IMR-90 (cell line): Measurements from ENCODE around the gene DCAKD. TPM values are rescaled to one million over a fixed set of nuclear protein-coding genes. Genes with fewer than 3 reads are reported as not detected.

ENCODE experiments used
- ATAC-seq: fragments of 200-7000 bp; cut with Tn5 transposase; 2 replicates; pipeline ENCODE4 v1.9.1; 2020; ENCODE audit warnings: low read depth, mild to moderate bottlenecking, moderate library complexity
- BruUV-seq: library from RNA; stranded (reverse); fragments of 400-500 nt; replicated peaks from 2 replicates; lab custom pipeline; 2021; lab: Mats Ljungman, UMichigan
- CTCF ChIA-PET: fragments of 300-600 bp; formaldehyde crosslinking; extraction: SDS; loops from one replicate; lab custom pipeline; 2021; ENCODE audit warnings: antibody characterized with exemption; lab: Yijun Ruan, JAX
- POLR2A ChIA-PET: fragments of 300-600 bp; sonication (Branson Sonifier 250); formaldehyde crosslinking; loops from one replicate; lab custom pipeline; 2022; ENCODE audit warnings: antibody characterized with exemption; ENCODE audit not compliant: unreplicated experiment; lab: Charles Lee
- DNase-seq: peaks from one replicate; pipeline ENCODE4 v3.0.0; 2013
- H2AFZ ChIP-seq: replicated peaks from 2 replicates; pipeline ENCODE3; 2013; ENCODE audit warnings: low read length, mild to moderate bottlenecking; ENCODE audit not compliant: poor library complexity
- H2AK5ac ChIP-seq: 2 replicates; pipeline ENCODE4 v1.6.1; 2013; ENCODE audit warnings: low read depth, low read length, inconsistent platforms
- H2AK9ac ChIP-seq: replicated peaks from 2 replicates; pipeline ENCODE3; 2013; ENCODE audit warnings: mild to moderate bottlenecking, low read depth, low read length, moderate library complexity; ENCODE audit not compliant: poor library complexity
- H2BK120ac ChIP-seq: 2 replicates; pipeline ENCODE4 v1.6.1; 2013; ENCODE audit warnings: low read depth, low read length, inconsistent platforms
- H2BK15ac ChIP-seq: 3 replicates; pipeline ENCODE4 v1.6.1; 2013; ENCODE audit warnings: low read depth, low read length, inconsistent platforms
- H2BK20ac ChIP-seq: 2 replicates; pipeline ENCODE4 v1.6.1; 2013; ENCODE audit warnings: low read depth, mild to moderate bottlenecking, inconsistent platforms, low read length, moderate library complexity
- H2BK5ac ChIP-seq: 2 replicates; pipeline ENCODE4 v1.6.1; 2013; ENCODE audit warnings: mild to moderate bottlenecking, low read depth, low read length, inconsistent platforms; ENCODE audit not compliant: poor library complexity, severe bottlenecking
- H3K14ac ChIP-seq: replicated peaks from 2 replicates; pipeline ENCODE4 v1.6.1; 2013; ENCODE audit warnings: low read depth, low read length, inconsistent platforms
- H3K18ac ChIP-seq: 2 replicates; pipeline ENCODE4 v1.6.1; 2013; ENCODE audit warnings: low read depth, low read length, control low read depth
- H3K23ac ChIP-seq: 2 replicates; pipeline ENCODE4 v1.6.1; 2013; ENCODE audit warnings: low read depth, low read length, inconsistent platforms
- H3K27ac ChIP-seq: 2 replicates; pipeline ENCODE4 v1.5.1; 2013; ENCODE audit warnings: mild to moderate bottlenecking, control low read depth, low read length; ENCODE audit not compliant: insufficient read depth
- H3K27me3 ChIP-seq: 2 replicates; pipeline ENCODE4 v1.6.1; 2013; ENCODE audit warnings: low read length; ENCODE audit not compliant: control insufficient read depth, insufficient read depth
- H3K36me3 ChIP-seq: 2 replicates; pipeline ENCODE4 v1.6.1; 2013; ENCODE audit warnings: low read length, mixed read lengths; ENCODE audit not compliant: control insufficient read depth, insufficient read depth
- H3K4ac ChIP-seq: 2 replicates; pipeline ENCODE4 v1.6.1; 2013; ENCODE audit warnings: low read depth, low read length, inconsistent platforms
- H3K4me1 ChIP-seq: 2 replicates; pipeline ENCODE4 v1.6.1; 2013; ENCODE audit warnings: low read length, mixed read lengths; ENCODE audit not compliant: control insufficient read depth, insufficient read depth
- H3K4me2 ChIP-seq: 2 replicates; pipeline ENCODE4 v1.6.1; 2013; ENCODE audit warnings: low read depth, mild to moderate bottlenecking, control low read depth, low read length, moderate library complexity
- H3K4me3 ChIP-seq: 2 replicates; pipeline ENCODE4 v1.5.1; 2013; ENCODE audit warnings: low read depth, mild to moderate bottlenecking, control low read depth, low read length, moderate library complexity; ENCODE audit not compliant: insufficient read depth
- H3K56ac ChIP-seq: 2 replicates; pipeline ENCODE4 v1.6.1; 2013; ENCODE audit warnings: low read length, inconsistent platforms; ENCODE audit not compliant: insufficient read depth; ENCODE audit errors: extremely low read depth
- H3K79me1 ChIP-seq, 2 experiments: 2 replicates each; pipeline ENCODE4 v1.6.1; 2013; ENCODE audit warnings: low read length in 2 of 2, inconsistent platforms in 1 of 2, low read depth in 1 of 2
- H3K9ac ChIP-seq: 2 replicates; pipeline ENCODE4 v1.6.1; 2013; ENCODE audit warnings: low read depth, low read length, control low read depth
- H3K9me1 ChIP-seq: 2 replicates; pipeline ENCODE4 v1.6.1; 2013; ENCODE audit warnings: low read length, inconsistent platforms; ENCODE audit not compliant: insufficient read depth
- H3K9me3 ChIP-seq: 2 replicates; pipeline ENCODE4 v1.6.1; 2013; ENCODE audit warnings: low read length; ENCODE audit not compliant: control insufficient read depth, insufficient read depth
- H4K20me1 ChIP-seq: 2 replicates; pipeline ENCODE4 v1.6.1; 2013; ENCODE audit warnings: low read length, inconsistent platforms; ENCODE audit not compliant: insufficient read depth
- H4K5ac ChIP-seq: 2 replicates; pipeline ENCODE4 v1.6.1; 2013; ENCODE audit warnings: mild to moderate bottlenecking, low read depth, low read length, control low read depth
- H4K8ac ChIP-seq, 2 experiments: 2 replicates each; pipeline ENCODE4 v1.6.1; 2013; ENCODE audit warnings: low read depth in 2 of 2, low read length in 2 of 2, control low read depth in 1 of 2, inconsistent platforms in 1 of 2
- H4K91ac ChIP-seq: 2 replicates; pipeline ENCODE4 v1.6.1; 2013; ENCODE audit warnings: low read depth, low read length, inconsistent platforms; ENCODE audit not compliant: insufficient read depth
- BHLHE40 ChIP-seq: fragments of 150-350 bp; IDR thresholded peaks from 2 replicates; pipeline ENCODE4 v1.6.1; 2016; ENCODE audit warnings: mild to moderate bottlenecking, low read depth, low read length
- CEBPB ChIP-seq: IDR thresholded peaks from 2 replicates; pipeline ENCODE4 v1.6.1; 2012; ENCODE audit warnings: low read depth, low read length, improper control_type of control experiment
- CHD1 ChIP-seq: IDR thresholded peaks from 2 replicates; pipeline ENCODE4 v1.6.1; 2012; ENCODE audit warnings: low read depth, low read length, improper control_type of control experiment
- CTCF ChIP-seq: conservative IDR thresholded peaks from 2 replicates; pipeline ENCODE4 v1.5.1; 2012; ENCODE audit warnings: mild to moderate bottlenecking, low read depth, low read length, improper control_type of control experiment
- FOS ChIP-seq: fragments of 150-350 bp; IDR thresholded peaks from 2 replicates; pipeline ENCODE4 v1.6.1; 2016; ENCODE audit warnings: low read depth, low read length
- MAFK ChIP-seq: IDR thresholded peaks from 2 replicates; pipeline ENCODE4 v1.6.1; 2012; ENCODE audit warnings: low read depth, low read length, improper control_type of control experiment
- MAZ ChIP-seq: IDR thresholded peaks from 2 replicates; pipeline ENCODE4 v1.6.1; 2012; ENCODE audit warnings: low read depth, mild to moderate bottlenecking, low read length, improper control_type of control experiment, moderate library complexity, borderline replicate concordance
- MXI1 ChIP-seq: IDR thresholded peaks from 2 replicates; pipeline ENCODE4 v1.6.1; 2012; ENCODE audit warnings: low read depth, mild to moderate bottlenecking, low read length, moderate library complexity, borderline replicate concordance
- NFE2L2 ChIP-seq: fragments of 150-350 bp; IDR thresholded peaks from 2 replicates; pipeline ENCODE4 v1.6.1; 2016; ENCODE audit warnings: low read depth, mild to moderate bottlenecking, low read length
- POLR2A ChIP-seq: IDR thresholded peaks from 2 replicates; pipeline ENCODE4 v1.6.1; 2012; ENCODE audit warnings: mild to moderate bottlenecking, low read depth, low read length
- RAD21 ChIP-seq: IDR thresholded peaks from 2 replicates; pipeline ENCODE4 v1.6.1; 2012; ENCODE audit warnings: low read length, improper control_type of control experiment
- RFX5 ChIP-seq: IDR thresholded peaks from 2 replicates; pipeline ENCODE4 v1.8.0; 2012; ENCODE audit warnings: low read depth, mild to moderate bottlenecking, low read length, moderate library complexity
- SMC3 ChIP-seq: fragments of 150-350 bp; IDR thresholded peaks from 2 replicates; pipeline ENCODE4 v1.6.1; 2016; ENCODE audit warnings: low read depth, mild to moderate bottlenecking, antibody characterized with exemption, low read length, moderate library complexity
- USF2 ChIP-seq: fragments of 150-350 bp; IDR thresholded peaks from 2 replicates; pipeline ENCODE4 v1.6.1; 2017; ENCODE audit warnings: mild to moderate bottlenecking, antibody characterized with exemption, low read length, low read depth
- WGBS, 2 experiments: methylation state at CpG; one replicate each; pipeline versions ENCODE4 v1.1.5 to v1.1.7; 2013; ENCODE audit warnings: missing lambda C conversion rate in 2 of 2; ENCODE audit not compliant: insufficient read length in 1 of 2; ENCODE audit errors: extremely low coverage in 2 of 2; 5-methylcytosine and 5-hydroxymethylcytosine counted together
- dilution Hi-C: fragments of 300-500 bp; cut with HindIII; formaldehyde crosslinking; loops from one replicate; pipeline ENCODE4 v1.14.3; 2018; ENCODE audit warnings: low sequenced_read_pairs; ENCODE audit not compliant: unreplicated experiment
- in situ Hi-C: fragments of 300-500 bp; cut with MboI; formaldehyde crosslinking; loops from 3 replicates; pipeline ENCODE4 v1.14.3; 2019; ENCODE audit warnings: low sequenced_read_pairs, inconsistent platforms, mixed read lengths
- intact Hi-C: fragments of 100-400 bp; cut with micrococcal nuclease; formaldehyde crosslinking; loops from 2 replicates; pipeline ENCODE4 v1.10.0; 2022
- polyA plus RNA-seq, 3 experiments: library from polyadenylated mRNA; depleted of rRNA; stranded (reverse); fragments of >200 nt; gene quantifications; 2 replicates each; pipeline ENCODE4 v1.2.3, GENCODE V29; 2012; ENCODE audit warnings: low replicate concordance in 1 of 3
- total RNA-seq: library from RNA; depleted of rRNA; stranded (reverse); fragments of >200 nt; gene quantifications from 2 replicates; pipeline ENCODE4 v1.2.3, GENCODE V29; 2012
- TF ChIP-seq, protein P1 (sequence below): fragments of 150-350 bp; IDR thresholded peaks from 2 replicates; pipeline ENCODE4 v1.6.1; 2016; ENCODE audit warnings: low read depth, mild to moderate bottlenecking, low read length, moderate library complexity, borderline replicate concordance

Gene DCAKD
- total and polyA plus RNA-seq, 2 of the 4 experiments (the other 2 are of a cell fraction): 31.3 to 47.9 TPM

DNA sequence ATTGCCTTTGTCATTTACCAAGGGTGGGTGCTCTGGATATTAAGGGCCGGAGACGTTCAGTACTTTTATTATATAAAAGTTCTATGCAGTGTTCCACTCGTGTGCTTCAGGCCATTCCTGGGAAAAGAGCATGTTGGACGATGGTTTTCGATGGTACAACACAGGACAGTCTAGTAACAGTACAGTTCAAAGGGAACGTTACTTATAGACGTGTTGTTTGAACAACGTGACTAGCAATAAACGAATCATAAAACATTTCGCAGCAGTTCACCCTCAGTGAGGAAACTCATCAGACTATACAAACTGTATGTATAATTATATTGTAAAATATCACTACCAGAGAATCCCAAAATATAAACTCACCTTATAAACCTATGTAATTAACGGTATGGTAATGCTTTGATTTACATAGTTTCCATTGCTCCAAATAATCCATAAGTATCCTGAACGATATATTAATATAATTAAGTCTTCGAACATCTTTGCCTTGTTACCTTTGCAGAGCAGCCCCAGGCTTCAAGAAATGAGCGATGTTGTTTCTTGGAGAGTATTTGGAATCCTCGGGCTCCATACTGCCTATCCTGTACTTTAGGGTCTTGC, 10.3 kb upstream of the DCAKD start:
- H2BK120ac ChIP-seq: peak overlapping the region; percentile 63
- peak overlapping the region; percentile 94 for H3K9ac ChIP-seq
- in situ Hi-C loops (no loop called here), dilution Hi-C loops (no loop called here), intact Hi-C loops (loop anchor here (2.0 kb wide), 1 partner anchor 31 kb away; no protein-coding TSS in a partner anchor)
- H3K56ac ChIP-seq: peak overlapping the region; percentile 73
- no peaks in the 10 kb centered on the region for H3K27me3 ChIP-seq
- no peak for DNase-seq
- BruUV-seq: TSS peak; percentile 75
- peak overlapping the region; percentile 63 for H2AK9ac ChIP-seq
- H4K5ac ChIP-seq: peak overlapping the region; percentile 78
- H3K36me3 ChIP-seq: no peaks in the 10 kb centered on the region
- ChIA-PET CTCF (no interaction called here), POLR2A (interaction anchor here (0.6 to 1.5 kb wide), 7 partner anchors 8 to 90 kb away, joined by 3 to 19 read pairs (median 4); partner anchors contain the start of gene DCAKD)
- peak overlapping the region; percentile 54 for H3K27ac ChIP-seq
- H3K4me1 ChIP-seq: peaks cover 6% of the 10 kb centered on the region; the same call in 1 of the 2 replicates
- H2BK20ac ChIP-seq: no peak overlapping the region
- peaks cover 20 to 68% of the 10 kb centered on the region in 2 experiments for H3K79me1 ChIP-seq
- peak overlapping the region; percentile 94 for H4K91ac ChIP-seq
- no peak for ATAC-seq
- peak overlapping the region; percentile 98; the same call in 1 of the 2 replicates for H2AK5ac ChIP-seq
- H3K23ac ChIP-seq: peak overlapping the region; percentile 97
- no CpG with 5 or more reads among the region's 15 CpGs for WGBS, 2 experiments
- H2AFZ ChIP-seq: peak overlapping the region; percentile 99
- H3K18ac ChIP-seq: no peak overlapping the region
- H3K4me3 ChIP-seq: peak overlapping the region; percentile 66
- H4K20me1 ChIP-seq: peaks cover 12% of the 10 kb centered on the region
- H3K4me2 ChIP-seq: peak overlapping the region; percentile 84
- H3K9me1 ChIP-seq: no peaks in the 10 kb centered on the region; the same call in 1 of the 2 replicates
- H3K14ac ChIP-seq: peak overlapping the region; percentile 98
- H2BK15ac ChIP-seq: peak overlapping the region; percentile 17; the same call in 1 of the 3 replicates
- peak overlapping the region; percentile 73 for H2BK5ac ChIP-seq
- H3K9me3 ChIP-seq: no peaks in the 10 kb centered on the region
- H3K4ac ChIP-seq: peak overlapping the region; percentile 95
- H4K8ac ChIP-seq: peak overlapping the region; percentile 93 to 98
- TF ChIP-seq POLR2A (no peak), MXI1 (no peak), MAFK (no peak), USF2 (no peak), RFX5 (no peak), RAD21 (no peak), FOS (no peak), CEBPB (no peak), BHLHE40 (no peak), CHD1 (no peak), SMC3 (no peak), MAZ (no peak), NFE2L2 (no peak), CTCF (no peak)
- TF ChIP-seq, protein P1, sequence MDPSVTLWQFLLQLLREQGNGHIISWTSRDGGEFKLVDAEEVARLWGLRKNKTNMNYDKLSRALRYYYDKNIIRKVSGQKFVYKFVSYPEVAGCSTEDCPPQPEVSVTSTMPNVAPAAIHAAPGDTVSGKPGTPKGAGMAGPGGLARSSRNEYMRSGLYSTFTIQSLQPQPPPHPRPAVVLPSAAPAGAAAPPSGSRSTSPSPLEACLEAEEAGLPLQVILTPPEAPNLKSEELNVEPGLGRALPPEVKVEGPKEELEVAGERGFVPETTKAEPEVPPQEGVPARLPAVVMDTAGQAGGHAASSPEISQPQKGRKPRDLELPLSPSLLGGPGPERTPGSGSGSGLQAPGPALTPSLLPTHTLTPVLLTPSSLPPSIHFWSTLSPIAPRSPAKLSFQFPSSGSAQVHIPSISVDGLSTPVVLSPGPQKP: no peak
